RWPE1 (cell line): ENCODE results near the gene RHOT2.

Experiments
- CTCF ChIA-PET: fragments of 350-600 bp; sonication (Branson Sonifier 250); formaldehyde crosslinking; extraction: SDS; loops from one replicate; lab custom pipeline; 2021; lab: Yijun Ruan, JAX
- POLR2A ChIA-PET: fragments of 400-600 bp; formaldehyde crosslinking; extraction: SDS; loops from one replicate; lab custom pipeline; 2020; ENCODE audit warnings: antibody characterized with exemption; ENCODE audit not compliant: low non-redundant PET; lab: Yijun Ruan, JAX
- DNase-seq: peaks from one replicate; pipeline ENCODE4 v3.0.0; 2012; ENCODE audit warnings: low spot score
- H3K27ac ChIP-seq: fragments of 450-650 bp; 2 replicates; pipeline ENCODE4 v1.5.1; 2017
- TF ChIP-seq, protein P1 (sequence below): fragments of 450-650 bp; conservative IDR thresholded peaks from 2 replicates; pipeline ENCODE4 v1.5.1; 2017; ENCODE audit warnings: low read depth, mild to moderate bottlenecking

The RHOT2 gene

DNA sequence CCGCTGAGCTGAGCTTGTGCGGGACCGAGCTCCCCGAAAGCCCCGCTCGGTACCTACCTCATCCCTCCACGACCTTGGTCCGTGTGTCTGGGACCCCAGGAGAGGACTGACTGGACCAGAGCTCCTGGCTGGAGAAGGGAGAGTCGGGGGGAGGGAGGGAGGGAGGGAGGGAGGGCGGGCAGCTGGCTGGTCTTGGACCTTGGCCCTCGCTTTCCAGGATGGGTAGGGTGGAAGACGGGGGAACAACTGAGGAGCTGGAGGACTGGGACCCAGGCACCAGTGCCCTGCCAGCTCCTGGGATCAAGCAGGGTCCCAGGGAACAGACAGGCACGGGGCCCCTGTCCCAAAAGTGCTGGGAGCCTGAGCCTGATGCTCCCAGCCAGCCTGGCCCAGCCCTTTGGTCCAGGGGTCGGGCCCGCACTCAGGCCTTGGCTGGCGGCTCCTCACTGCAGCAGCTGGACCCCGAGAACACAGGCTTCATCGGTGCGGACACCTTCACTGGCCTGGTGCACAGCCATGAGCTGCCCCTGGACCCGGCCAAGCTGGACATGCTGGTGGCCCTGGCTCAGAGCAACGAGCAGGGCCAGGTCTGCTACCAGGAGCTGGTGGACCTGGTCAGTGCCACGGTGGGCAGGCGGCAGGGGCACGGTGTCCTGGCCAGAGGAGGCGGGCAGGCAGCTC, 8.1 kb downstream of the RHOT2 start:
- TF ChIP-seq, protein P1, sequence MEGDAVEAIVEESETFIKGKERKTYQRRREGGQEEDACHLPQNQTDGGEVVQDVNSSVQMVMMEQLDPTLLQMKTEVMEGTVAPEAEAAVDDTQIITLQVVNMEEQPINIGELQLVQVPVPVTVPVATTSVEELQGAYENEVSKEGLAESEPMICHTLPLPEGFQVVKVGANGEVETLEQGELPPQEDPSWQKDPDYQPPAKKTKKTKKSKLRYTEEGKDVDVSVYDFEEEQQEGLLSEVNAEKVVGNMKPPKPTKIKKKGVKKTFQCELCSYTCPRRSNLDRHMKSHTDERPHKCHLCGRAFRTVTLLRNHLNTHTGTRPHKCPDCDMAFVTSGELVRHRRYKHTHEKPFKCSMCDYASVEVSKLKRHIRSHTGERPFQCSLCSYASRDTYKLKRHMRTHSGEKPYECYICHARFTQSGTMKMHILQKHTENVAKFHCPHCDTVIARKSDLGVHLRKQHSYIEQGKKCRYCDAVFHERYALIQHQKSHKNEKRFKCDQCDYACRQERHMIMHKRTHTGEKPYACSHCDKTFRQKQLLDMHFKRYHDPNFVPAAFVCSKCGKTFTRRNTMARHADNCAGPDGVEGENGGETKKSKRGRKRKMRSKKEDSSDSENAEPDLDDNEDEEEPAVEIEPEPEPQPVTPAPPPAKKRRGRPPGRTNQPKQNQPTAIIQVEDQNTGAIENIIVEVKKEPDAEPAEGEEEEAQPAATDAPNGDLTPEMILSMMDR = no peak
- no peak for DNase-seq
- POLR2A ChIA-PET = interaction anchor here (0.6 kb wide), 1 partner anchor 23 kb away, joined by 3 read pairs; no protein-coding TSS in a partner anchor
- CTCF ChIA-PET = interaction anchor here (0.7 to 1.3 kb wide), 4 partner anchors 8 to 1132 kb away, joined by 3 to 7 read pairs (median 5); partner anchors contain the start of gene RHOT2
- H3K27ac ChIP-seq = peak overlapping the region; percentile 94

DNA sequence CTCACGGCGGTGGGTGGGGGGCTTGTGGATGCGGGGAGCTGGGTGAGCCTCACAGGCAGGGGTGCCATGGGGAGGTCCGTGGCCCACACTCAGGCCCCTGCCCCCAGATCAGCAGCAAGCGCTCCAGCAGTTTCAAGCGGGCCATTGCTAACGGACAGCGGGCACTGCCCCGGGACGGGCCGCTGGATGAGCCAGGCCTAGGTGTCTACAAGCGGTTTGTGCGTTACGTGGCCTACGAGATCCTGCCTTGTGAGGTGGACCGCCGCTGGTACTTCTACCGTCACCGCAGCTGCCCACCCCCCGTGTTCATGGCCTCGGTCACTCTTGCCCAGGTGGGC, 8.6 kb downstream of the RHOT2 start:
- ChIA-PET POLR2A (no interaction called here), CTCF (interaction anchor here (0.6 to 1.3 kb wide), 4 partner anchors 8 to 866 kb away, joined by 3 to 7 read pairs (median 5); partner anchors contain the start of gene RHOT2)
- peak overlapping the region; percentile 94 for H3K27ac ChIP-seq

GRCh38 chr16:676913-677312, 9.0 kb downstream of the RHOT2 start:
- ChIA-PET POLR2A (no interaction called here), CTCF (interaction anchor here (0.6 to 1.3 kb wide), 2 partner anchors 9 to 27 kb away, joined by 3 to 6 read pairs; no protein-coding TSS in a partner anchor)
- TF ChIP-seq, protein P1 = no peak
- peak overlapping the region; percentile 94 for H3K27ac ChIP-seq
- peak; percentile 82 for DNase-seq

More for the DNA sequence above, 8.6 kb downstream of the RHOT2 start:
- TF ChIP-seq, protein P1 = no peak
- no peak for DNase-seq

GRCh38 chr16:677316-678190, 9.6 kb downstream of the RHOT2 start:
- DNase-seq = no peak
- TF ChIP-seq, protein P1 = no peak
- peak overlapping the region; percentile 94 for H3K27ac ChIP-seq
- POLR2A ChIA-PET = no interaction called here
- CTCF ChIA-PET = interaction anchor here (0.6 to 1.3 kb wide), 3 partner anchors 10 to 28 kb away, joined by 3 to 6 read pairs (median 3); no protein-coding TSS in a partner anchor

DNA sequence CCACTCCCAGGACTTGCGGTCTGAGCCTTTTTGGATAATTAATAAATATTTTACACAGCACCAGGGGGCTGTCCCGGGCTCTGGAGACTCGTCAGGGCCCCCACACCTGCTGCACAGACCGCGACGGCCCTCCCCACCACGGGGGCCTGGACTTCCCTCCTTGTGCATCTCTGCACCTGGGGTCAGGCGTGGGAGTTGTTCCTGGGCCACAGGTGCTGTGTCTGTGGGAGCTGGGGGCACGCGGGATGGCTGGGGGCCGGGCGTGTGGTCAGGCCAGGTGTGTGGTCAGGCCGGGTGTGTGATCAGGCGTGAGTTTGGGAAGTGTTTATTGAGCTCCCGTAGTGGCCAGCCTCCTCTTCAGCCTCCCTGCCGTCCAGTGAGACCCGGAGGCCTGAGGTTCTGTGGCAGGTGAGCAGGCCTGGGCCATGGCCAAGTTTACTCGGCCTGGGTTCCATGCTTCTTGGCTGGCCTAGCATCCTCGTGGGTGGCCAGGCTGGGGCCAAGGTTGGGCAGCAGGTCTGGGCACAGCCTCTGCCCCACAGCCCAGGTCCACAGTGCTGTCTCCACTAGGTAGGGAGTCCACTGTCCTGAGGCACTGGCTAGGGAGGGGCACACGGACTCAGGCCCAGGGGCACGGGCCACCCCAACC, 10.4 kb downstream of the RHOT2 start:
- H3K27ac ChIP-seq = peak overlapping the region; percentile 94
- CTCF ChIA-PET = interaction anchor here (0.8 to 0.9 kb wide), 2 partner anchors 11 kb away, joined by 3 read pairs; no protein-coding TSS in a partner anchor
- no peak for DNase-seq
- TF ChIP-seq, protein P1 = no peak
- POLR2A ChIA-PET = interaction anchor here (0.6 kb wide), 1 partner anchor 15 kb away, joined by 3 read pairs; no protein-coding TSS in a partner anchor
